GM18502 (cell line): Measurements from ENCODE around the gene TIGD3.
"Not testable (repeated sequence)": the region's sequence is repeated elsewhere in the genome, so short reads cannot be mapped to it uniquely, and the experiment has no call there.

Source experiments
- ATAC-seq: cut with Tn5 transposase; IDR thresholded peaks from one replicate; pipeline ENCODE4 v1.9.1; 2021; ENCODE audit warnings: mild to moderate bottlenecking; ENCODE audit not compliant: unreplicated experiment, poor library complexity

TIGD3 gene

GRCh38 chr11:65323813-65324212 lies 30.7 kb upstream of the TIGD3 start:
- no peak for ATAC-seq

- ATAC-seq = no peak
Observed at GRCh38 chr11:65325435-65325834, 29.1 kb upstream of the TIGD3 start.

GRCh38 chr11:65327021-65327420 lies 27.5 kb upstream of the TIGD3 start:
- ATAC-seq = no peak

GRCh38 chr11:65329478-65329877 lies 25.1 kb upstream of the TIGD3 start:
- ATAC-seq = no peak

GRCh38 chr11:65329944-65330403 lies 24.6 kb upstream of the TIGD3 start:
- no peak for ATAC-seq

- ATAC-seq = no peak
Observed at GRCh38 chr11:65330544-65330943, 24.0 kb upstream of the TIGD3 start.

- ATAC-seq = not testable (repeated sequence)
Observed at GRCh38 chr11:65332591-65332990, 22.0 kb upstream of the TIGD3 start.

- ATAC-seq = no peak
Observed at GRCh38 chr11:65334696-65335295, 19.8 kb upstream of the TIGD3 start.

- no peak for ATAC-seq
Observed at GRCh38 chr11:65338676-65339075, 15.9 kb upstream of the TIGD3 start.

- no peak for ATAC-seq
Observed at GRCh38 chr11:65340226-65340625, 14.3 kb upstream of the TIGD3 start.

- no peak for ATAC-seq
Observed at GRCh38 chr11:65341856-65342255, 12.7 kb upstream of the TIGD3 start.

- no peak for ATAC-seq
Observed at GRCh38 chr11:65351511-65351910, 3.0 kb upstream of the TIGD3 start.

- no peak for ATAC-seq
Observed at GRCh38 chr11:65352783-65353182, 1.8 kb upstream of the TIGD3 start.

GRCh38 chr11:65353376-65353775 lies 1.2 kb upstream of the TIGD3 start:
- no peak for ATAC-seq

- ATAC-seq = no peak
Observed at GRCh38 chr11:65353900-65354264, 669 bp upstream of the TIGD3 start.

GRCh38 chr11:65355013-65355775 lies 643 bp downstream of the TIGD3 start:
- ATAC-seq = peak; percentile 37

GRCh38 chr11:65355776-65356393 lies 1.3 kb downstream of the TIGD3 start:
- ATAC-seq = no peak

- ATAC-seq = no peak
Observed at GRCh38 chr11:65356394-65356972, 1.9 kb downstream of the TIGD3 start.

GRCh38 chr11:65357856-65358356 lies 3.4 kb downstream of the TIGD3 start:
- no peak for ATAC-seq

GRCh38 chr11:65362320-65362931 lies 7.9 kb downstream of the TIGD3 start:
- no peak for ATAC-seq

GRCh38 chr11:65362966-65363365 lies 8.4 kb downstream of the TIGD3 start:
- no peak for ATAC-seq
